Activated CD8-positive, alpha-beta memory T cell treated with anti-CD3 and anti-CD28 coated beads, Interleukin-2, amount 50 U/mL, for 24 hours (primary cell): ENCODE measurements around the gene INPP5A.
A peak's percentile ranks its signal among the peaks of the same experiment; 100 is the strongest.

Source experiments
- DNase-seq: peaks from one replicate; pipeline ENCODE4 v3.0.0-alpha.2; 2020; ENCODE audit errors: extremely low read depth

The INPP5A gene

DNA sequence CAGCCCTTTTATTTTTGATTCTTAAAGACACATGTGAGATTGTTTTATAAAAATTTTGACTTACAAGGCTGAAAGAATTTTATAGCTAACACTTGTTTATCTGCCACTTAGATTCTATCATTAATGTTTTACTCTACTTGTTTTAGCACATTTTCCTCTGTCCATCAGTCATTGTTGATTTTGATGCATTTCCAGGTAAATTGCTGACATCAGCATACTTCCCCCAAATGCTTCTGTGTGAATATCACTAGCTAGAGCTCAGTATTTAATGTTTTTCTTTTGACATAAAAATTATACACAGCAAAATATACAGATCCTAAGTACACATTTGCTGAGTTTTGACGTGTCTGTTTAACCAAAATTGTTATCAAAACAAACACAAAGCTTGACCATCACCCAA is 43.0 kb downstream of the INPP5A start:
- no peak for DNase-seq

DNA sequence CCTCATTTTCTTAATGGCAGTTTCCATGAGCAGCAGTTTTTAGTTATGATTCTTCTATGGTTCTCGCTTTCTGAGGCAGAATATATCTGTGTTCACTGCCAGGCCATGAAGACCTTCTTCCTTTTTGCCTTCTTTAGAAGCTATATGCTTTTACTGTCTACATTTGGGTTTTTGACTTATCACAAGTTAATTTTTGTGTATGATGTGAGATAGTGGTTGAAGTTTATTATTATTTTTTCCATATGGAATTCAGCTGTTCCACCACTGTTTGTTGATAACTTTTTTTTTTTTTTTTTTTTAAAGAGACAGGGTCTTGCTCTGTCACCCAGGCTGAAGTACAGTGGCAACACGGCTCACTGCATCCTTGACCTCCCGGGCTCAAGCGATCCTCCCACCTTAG is 44.5 kb downstream of the INPP5A start:
- DNase-seq = no peak

DNA sequence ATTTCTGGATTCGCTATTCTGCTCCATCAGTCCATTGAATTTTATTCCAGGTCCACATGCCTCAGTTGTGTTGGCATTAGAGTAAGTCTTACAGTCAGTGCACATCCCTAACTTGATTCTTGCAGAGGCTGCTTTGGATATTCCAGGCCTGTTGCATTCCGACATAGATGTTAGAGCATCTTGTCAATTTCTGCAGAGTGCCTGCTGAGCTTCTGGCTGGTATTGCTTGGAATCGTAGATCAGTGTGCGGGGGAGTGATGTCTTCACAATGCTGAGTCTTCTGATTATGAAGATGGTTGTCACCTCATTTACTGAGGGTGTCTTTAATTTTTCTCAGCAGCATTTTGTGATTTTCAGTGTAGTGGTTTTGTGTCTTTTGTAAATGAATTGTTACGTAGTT is 45.2 kb downstream of the INPP5A start:
- no peak for DNase-seq

DNA sequence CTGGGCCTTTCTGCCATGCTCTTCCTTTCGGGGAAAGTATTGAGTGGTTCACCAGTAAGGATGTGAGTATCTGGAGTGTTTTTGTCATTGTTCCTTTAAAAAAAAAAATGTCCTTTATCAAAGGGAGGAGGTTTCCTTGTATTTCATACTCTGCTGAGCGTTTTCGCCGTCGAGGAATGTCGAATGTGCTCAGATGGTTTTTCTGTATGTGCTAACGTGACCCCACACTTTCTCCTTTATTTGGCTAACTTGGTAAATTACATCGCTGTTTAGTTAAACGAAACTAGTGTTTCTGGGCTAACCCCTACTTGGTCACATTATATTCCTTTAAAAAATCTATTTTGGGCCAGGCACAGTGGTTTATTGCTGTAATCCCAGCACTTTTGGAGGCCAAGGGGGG is 45.9 kb downstream of the INPP5A start:
- no peak for DNase-seq

DNA sequence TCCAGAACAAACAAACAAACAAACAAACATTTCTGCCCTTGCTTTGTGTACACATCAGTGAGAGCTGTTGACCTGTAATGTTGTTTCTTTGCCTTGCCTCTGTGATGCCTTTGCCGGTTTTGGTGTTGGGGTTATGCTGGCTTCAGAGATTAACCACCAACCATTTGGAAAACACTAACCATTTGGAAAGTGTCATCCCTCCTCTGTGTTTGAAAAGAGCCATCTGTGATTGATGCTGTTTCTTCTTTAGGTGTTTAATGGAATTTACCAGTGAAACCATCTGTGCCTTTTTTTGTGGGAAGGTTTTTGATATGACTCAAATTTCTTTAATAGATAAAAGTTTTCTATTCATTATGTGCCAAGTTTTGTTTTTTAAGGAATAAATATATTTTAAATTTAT is 46.5 kb downstream of the INPP5A start:
- DNase-seq = no peak

DNA sequence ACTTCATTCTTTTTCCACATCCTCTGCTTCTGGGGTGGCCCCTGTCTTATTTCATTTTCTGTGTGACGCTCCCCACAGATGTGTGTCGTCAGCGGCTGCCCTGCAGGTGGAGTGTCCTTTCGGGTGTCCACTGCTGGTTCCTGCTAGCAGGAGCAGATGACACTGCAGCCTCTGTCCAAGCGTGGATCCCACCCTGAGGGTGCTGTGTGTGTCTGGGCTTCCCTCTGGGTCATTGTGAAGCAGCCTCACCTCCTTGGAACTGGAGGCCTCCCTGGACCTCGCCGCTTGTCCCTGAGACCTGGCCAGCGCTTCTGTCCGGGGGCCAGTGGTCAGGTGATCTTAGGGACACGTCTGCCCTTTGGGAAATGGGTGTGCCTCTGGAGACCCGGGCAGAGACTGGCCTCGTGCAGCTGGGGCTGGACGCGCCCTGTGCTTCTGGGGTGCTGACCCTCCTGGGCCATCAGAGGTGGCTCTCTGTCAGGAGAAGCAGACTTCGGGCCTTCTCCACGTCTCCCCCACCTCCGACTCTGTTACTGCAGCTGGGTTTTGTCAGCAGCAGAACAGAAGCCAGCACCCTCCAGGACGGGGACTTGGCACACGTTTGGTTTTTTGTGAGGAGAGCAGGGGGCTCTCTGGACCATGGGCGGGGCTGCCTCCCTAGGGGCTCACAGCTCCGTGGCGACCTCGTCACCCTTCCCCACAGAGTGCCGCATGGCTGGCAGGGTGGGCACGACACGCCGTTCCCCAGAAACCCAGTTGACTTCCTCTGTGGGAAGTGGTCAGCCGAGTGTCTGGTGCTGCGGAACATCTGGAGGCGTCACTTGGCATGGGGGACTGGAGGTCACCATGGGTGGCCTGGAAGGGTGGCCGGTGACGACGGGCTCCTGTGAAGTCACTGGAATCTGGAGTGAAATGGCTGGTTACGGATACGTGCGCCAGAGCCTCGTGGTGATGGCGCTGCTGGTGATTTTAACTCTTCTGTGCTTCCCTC is 48.4 kb downstream of the INPP5A start:
- no peak for DNase-seq

DNA sequence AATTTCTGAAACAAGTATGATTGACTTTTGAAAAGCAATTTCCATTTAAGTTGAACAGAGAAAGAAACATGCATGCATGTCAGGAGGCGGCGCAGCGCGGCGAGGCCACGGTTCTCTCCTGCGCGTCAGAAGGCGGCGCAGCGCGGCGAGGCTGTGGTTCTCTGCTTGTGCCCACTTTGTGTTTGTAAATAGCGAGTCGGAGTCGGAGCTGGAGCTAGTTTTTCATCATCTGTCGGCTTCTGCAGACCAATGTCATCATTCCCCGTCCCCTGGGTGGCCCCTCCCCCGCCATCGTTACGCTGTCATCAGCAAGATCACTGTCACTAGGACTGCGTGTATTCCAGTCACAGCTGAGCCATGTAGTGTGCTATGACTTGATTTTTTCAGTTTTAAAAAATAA is 49.2 kb downstream of the INPP5A start:
- DNase-seq = no peak

DNA sequence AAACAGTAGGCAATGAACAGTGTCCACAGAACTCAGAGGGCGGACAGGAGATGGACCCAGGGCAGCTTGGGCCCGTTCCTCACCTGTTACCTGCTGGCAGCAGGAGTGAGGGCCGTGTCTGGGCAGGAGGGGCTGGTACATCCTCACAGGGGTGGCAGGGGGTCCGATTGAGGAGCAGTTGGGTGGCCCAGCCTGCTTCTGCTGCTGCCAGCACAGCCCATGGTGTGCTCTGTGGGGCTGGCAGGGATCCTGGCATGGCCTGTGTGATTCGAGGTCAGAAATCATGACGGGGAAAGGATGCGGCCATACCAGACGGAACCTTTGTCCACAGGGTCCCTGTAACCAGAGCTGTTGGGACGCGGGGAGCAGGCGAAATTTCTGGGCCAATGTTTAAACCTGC is 49.6 kb downstream of the INPP5A start:
- no peak for DNase-seq

DNA sequence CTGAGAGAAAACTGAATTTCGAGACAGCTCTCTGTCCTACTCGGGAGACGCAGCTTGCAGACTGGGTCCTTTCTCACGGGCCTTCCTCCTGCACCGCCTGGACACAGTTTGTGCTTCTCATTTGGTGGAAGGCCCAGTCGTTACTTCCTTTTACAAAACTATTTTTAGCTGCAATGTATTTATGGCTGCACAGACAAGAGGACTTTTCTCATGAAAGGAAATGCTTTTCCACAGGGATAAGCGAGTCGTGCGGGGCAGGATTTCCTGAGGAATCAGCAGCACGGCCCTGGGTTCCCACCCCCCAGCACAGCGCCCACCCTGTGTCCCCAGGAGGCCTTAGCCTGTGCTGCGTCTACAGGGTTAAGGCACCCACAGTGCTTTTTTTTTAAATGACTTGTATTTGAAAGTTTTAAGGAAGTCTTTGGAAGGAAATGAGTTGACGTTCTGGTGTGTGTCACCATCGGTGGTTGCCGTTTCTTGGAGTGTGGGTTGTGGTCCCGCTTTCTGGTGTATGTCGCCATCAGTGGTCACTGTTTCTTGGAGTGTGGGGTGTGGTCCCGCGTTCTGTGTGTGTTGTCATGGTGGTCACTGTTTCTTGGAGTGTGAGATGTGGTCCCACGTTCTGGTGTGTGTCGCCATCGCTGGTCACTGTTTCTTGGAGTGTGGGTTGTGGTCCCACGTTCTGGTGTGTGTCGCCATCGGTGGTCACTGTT is 50.9 kb downstream of the INPP5A start:
- DNase-seq = peak; percentile 14

DNA sequence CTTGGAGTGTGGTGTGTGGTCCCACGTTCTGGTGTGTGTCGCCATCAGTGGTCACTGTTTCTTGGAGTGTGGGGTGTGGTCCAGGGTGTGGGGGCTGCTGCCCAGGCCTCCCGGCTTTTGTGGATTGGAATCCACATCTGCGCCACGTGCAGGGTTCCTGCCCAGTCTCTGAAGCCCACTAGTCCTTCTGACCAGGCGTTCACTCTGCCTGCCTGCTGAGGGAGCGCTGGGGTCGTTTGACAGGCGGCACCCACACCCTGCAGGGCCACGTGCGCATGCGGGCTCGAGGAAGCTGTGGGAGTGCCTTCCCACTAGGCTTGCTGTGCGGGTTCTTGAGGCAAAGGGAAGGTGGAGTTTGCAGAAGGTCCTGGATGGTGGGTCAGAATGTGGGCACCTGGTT is 51.4 kb downstream of the INPP5A start:
- DNase-seq = no peak

DNA sequence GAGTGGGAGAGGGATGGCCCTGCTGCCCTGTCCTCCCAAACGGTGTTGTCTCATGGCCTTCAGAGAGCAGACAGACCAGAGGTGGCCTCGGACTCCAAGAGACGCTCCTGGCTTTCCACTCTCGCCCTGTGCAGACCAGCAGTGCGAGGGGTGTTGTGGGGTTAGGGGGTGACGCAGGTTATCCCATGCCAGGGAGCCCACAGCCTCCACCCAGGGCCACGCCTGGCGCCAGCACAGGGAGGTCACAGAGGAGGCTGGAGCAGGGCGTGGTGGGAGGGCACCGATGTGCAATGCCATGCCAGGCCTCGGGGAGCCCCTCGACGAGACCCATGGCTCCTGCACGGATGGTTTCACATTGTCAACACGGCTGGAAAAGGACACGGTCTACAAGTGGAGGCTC is 52.1 kb downstream of the INPP5A start:
- no peak for DNase-seq

DNA sequence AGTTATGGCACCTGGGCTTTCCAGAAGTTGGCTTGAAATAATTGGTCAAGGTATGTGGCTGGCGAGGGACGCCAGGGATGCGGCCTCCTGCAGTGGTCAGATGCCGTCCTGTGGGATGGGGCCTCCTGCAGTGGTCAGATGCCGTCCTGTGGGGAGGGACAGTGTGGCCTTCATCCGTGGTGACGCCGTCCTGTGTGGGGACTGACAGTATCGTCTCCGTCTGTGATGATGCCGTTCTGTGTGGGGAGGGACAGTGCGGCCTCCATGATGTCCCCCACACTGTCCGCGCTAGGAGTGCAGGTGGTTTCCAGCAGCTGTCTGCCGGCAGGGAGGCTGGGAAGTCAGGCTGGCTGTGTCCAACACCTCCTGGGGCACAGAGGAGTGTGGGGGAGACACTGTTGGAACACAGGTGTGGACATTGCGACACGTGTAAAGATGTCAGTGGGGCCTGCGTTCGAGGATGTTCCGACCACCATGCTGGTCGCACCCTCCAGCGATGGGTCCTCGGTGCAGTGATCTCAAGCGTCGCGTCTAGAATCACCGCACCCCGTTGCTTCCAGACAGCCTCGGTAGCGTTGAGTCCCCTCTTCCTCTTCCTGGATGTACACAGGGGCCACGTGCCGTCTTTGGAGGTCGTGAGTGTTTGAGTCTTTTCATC is 52.6 kb downstream of the INPP5A start:
- DNase-seq = no peak

DNA sequence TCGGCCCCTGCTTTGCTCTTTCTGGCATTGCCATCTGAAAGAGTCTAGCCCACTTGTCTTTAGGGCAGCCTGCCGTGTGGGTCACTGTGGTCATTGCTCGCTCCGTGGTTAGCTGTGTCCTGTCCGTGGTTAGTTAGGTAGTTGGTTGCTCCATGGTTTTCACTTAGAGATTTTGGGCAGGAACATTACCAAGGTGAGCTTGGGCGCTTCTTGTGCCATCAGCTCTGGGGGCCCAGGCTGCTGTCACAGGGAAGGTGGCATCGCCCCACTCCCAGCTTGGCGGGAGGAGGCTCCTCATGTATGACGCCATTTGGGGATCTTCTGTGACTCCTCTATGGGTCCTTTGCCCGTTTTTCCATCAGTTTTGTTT is 53.1 kb downstream of the INPP5A start:
- no peak for DNase-seq

DNA sequence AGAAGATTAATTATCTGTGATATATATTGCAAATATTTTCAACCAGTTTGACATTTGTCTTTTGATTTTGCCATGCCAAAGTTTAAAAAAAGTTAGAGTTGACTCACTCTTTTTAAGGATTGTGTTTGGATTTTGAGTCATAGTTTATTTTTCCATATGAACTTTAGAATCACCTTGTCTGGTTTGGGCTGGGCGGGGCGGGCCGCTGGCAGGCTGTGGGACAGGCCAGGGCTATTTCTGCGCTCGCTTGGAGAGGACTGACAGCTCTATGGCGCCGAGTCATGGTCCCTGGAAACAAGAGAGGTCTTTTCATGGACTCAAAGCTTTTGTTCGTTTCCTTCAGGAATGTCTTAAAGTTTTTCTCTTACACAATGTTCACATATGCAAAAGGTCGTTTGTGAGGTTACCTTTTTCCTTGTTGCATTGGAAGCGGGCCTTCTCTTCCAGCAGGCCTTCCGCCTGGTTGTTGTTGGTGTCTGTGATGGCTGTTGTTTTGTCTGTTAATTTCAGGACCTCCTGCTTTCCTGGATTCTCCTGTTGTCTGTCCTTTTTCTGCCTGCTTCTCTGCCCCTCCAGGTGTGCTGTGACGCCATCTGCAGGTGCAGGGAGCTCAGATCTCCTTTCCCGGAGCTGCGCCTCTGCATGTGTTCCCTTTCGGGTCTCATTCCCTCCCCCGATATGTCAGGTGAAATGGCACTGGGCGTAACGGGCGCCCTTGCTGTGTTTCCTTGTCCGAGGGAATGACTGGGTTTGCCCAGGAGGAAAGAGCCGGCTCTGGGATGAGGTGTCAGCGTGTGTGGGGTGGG is 53.8 kb downstream of the INPP5A start:
- no peak for DNase-seq

DNA sequence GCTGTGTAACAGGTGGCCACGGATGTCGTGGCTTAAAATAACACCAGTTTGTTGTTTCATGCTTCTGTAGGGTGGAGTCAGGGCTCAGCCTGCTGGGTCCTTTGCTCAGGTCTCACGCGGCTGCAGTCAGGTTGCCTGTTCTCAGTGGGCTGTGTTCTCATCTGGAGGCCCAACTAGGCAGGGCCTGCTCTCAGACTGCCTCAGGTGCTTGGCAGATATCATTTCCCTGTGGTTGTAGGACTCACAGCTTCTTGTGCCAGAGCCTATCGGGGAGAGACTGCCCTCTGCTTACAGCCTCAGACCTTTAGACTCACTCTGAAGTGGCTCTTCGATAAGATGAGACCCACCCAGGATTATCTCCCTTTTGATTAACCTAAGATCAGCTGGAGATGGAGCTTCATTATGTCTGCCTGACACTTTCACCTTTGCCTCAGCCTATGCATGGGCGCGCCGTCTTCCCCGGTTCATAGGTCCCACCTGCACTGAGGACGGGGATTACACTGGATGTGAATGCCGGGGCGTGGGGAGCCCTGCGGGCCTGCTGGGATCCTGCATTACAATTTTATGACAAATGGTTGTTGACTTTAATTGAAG is 55.3 kb downstream of the INPP5A start:
- no peak for DNase-seq

DNA sequence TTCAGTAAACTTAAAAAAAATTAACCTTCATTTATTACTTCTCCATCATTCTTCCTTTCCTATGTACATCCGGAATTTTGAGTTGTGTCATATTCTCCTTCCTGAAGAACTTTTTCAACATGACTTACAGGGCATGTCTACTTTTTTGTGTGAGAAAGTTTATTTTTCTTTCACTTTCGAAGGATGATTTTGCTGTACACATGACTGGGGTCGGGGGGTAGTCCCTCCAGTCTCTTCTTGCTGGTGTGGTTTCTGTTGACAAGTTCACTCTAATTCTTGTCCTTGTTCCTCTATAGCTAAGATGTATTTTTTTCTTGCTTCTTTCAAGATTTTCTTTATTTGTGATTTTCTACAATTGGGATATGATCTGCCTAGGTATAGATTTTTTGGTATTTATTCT is 55.8 kb downstream of the INPP5A start:
- DNase-seq = no peak

DNA sequence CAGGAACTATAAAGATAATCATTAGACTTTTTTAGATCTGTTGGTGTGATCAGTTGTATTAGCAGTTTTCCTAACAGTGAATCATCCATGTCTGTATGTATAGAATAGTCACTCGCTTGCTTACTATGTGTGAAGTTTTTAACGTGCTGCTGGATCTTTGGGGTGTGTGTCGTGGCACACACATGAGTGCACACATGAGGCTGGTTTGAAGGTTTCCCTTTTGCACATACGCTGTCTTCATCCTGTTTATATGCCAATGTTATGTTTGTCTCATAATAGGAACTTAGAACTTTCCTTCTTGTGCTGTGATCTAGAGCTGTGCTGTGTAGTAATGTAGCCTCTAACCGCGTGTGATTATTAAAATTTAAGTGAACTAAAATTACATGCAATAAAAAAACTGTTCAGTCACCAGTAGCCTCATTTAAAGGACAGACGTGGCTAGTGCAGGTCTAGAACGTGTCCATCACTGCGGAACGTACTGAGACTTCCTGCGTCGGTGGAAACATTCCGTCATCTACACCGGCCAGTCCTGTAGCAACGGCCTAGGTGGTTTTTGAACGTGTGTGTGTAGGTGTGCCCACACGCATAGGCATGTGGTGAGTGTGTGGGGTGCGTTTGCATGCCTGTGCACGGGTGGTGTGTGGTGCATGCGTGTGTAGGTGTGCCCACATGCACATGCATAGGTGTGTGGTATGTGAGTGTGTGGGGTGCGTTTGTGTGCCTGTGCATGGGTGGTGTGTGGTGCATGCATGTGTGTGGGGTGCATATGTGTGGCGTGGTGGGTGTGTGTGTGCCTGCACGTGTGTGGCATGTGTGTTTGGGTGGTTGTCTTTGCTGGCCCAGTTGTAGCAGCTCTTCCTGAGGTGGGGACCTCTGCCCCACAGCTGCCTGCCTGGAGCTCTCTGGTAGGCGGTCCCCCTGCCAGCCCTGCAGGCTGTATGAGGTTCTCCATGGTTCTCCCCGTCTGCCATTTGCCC is 56.6 kb downstream of the INPP5A start:
- DNase-seq = no peak

DNA sequence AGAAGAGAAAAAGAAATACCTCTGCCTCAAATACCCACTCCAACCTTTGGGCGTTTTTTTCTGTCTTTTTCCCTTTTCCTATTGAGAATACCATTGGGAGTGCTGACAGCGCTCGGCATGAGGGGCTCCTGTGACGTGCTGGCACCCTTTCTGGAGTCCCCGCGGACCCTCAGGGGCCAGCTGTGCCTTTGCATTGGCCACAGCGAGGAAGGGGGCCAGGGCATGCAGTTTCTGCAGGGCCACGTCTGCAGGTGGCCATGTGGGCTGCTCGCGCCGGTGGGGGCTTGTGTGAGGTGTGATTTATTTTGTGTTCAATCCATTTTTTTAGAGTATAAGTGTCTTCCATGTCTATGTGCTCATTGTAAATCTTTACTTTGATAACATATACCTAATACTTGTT is 57.4 kb downstream of the INPP5A start:
- no peak for DNase-seq

DNA sequence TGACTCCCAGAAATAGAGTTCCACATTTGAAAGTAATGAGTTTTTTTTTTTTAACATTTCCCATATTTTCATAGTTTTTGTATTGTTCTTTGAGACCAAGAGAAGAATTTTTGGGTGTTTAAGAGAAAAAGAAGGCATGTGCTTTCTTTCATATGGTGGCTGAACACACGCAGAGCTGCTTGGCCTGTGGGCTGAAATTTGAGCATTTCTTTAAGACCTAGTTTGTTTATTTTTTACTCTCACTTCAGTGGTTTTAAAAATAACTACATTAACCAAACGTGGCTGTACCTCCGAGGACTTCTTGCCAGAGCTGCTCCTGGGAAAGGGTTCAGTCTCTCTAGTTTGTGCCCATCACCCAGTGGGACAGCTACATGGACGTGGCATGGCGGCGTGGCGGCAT is 58.3 kb downstream of the INPP5A start:
- no peak for DNase-seq

DNA sequence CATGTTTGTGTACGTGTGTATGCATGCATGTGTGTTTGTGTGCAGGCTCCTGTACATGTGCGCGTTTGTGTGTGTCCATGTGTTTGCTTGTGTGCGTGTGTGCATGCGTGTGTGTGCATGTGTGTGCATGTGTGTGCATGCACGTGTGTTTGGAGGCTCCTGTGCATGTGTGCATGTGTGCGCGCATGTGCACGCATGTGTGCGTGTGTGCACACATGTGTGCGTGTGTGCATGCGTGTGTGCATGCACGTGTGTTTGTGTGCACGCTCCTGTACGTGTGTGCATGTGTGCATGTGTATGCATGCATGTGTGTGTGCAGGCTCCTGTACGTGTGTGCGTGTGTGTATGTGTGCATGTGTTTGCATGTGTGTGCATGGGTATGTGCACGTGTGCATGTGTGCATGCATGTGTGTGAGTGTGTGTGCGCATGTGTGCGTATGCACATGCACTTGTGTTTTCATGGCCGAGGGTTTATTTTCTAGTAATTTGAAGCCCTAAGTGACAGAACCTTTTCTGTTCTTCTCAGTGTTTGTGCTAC is 59.2 kb downstream of the INPP5A start:
- DNase-seq = no peak
